Thymus (tissue), 11 donors: ENCODE measurements around the gene EIF5B. TPM values are rescaled to one million over a fixed set of nuclear protein-coding genes. Genes with fewer than 3 reads are reported as not detected.

Experiments used
- DNase-seq, 9 donors: peaks; one replicate each; pipeline ENCODE4 v3.0.0-alpha.2; 2013; ENCODE audit warnings: low spot score in 9 of 9, low read depth in 6 of 9, missing footprints in 1 of 9
- H3K27ac ChIP-seq, 2 donors: one replicate each; pipeline ENCODE4 v1.5.1; 2013; ENCODE audit warnings: control low read depth in 1 of 2, low read depth in 1 of 2, low read length in 1 of 2, mild to moderate bottlenecking in 1 of 2, moderate library complexity in 1 of 2
- H3K27me3 ChIP-seq, 2 donors: one replicate each; pipeline ENCODE4 v1.5.1; 2013; ENCODE audit warnings: low read length in 1 of 2; ENCODE audit not compliant: control insufficient read depth in 2 of 2, insufficient read depth in 1 of 2
- H3K36me3 ChIP-seq, 2 donors: one replicate each; pipeline ENCODE4 v1.5.1; 2013; ENCODE audit warnings: low read length in 1 of 2, mild to moderate bottlenecking in 1 of 2, moderate library complexity in 1 of 2; ENCODE audit not compliant: control insufficient read depth in 2 of 2, insufficient read depth in 2 of 2
- H3K4me1 ChIP-seq, 2 donors: one replicate each; pipeline ENCODE4 v1.5.1; 2013; ENCODE audit warnings: low read length in 2 of 2; ENCODE audit not compliant: control insufficient read depth in 2 of 2, insufficient read depth in 2 of 2
- H3K4me3 ChIP-seq, 2 donors: one replicate each; pipeline ENCODE4 v1.5.1; 2013; ENCODE audit warnings: low read length in 2 of 2, control low read depth in 1 of 2, mild to moderate bottlenecking in 1 of 2
- H3K9me3 ChIP-seq, 2 donors: one replicate each; pipeline ENCODE4 v1.5.1; 2013; ENCODE audit warnings: low read length in 1 of 2, mild to moderate bottlenecking in 1 of 2; ENCODE audit not compliant: control insufficient read depth in 2 of 2, insufficient read depth in 1 of 2
- WGBS: extraction: QIAGEN DNeasy Blood & Tissue Kit; methylation state at CpG from one replicate; pipeline ENCODE4 v1.1.7; 2013; 5-methylcytosine and 5-hydroxymethylcytosine counted together
- polyA plus RNA-seq: library from polyadenylated mRNA; stranded (reverse); fragments of 200-250 nt; gene quantifications from one replicate; pipeline ENCODE4 v1.2.3, GENCODE V29; 2013
- total RNA-seq: library from RNA; stranded (reverse); fragments of 120-200 nt; gene quantifications from one replicate; pipeline ENCODE4 v1.2.4, GENCODE V29; 2013
- donor health status: healthy.

Gene EIF5B
- total and polyA plus RNA-seq, 2 donors = 13.2 to 26.3 TPM

GRCh38 chr2:99450199-99450598 lies 113.0 kb downstream of the EIF5B start:
- WGBS = 97% methylated on average over 1 of the region's 1 CpG
- Histone ChIP-seq H3K27me3 (no peaks in the 10 kb centered on the region), H3K4me1 (no peaks in the 10 kb centered on the region), H3K27ac (no peak overlapping the region), H3K4me3 (no peak overlapping the region), H3K36me3 (peaks cover 10 to 26% of the 10 kb centered on the region in 2 donors), H3K9me3 (no peaks in the 10 kb centered on the region)
- DNase-seq = no peak

Other genes starting within 250 kb of the EIF5B start
- gene C2orf15, start 195.7 kb upstream of the EIF5B start, total RNA-seq = 1.8 TPM
- gene C2orf15, start 195.7 kb upstream of the EIF5B start, polyA plus RNA-seq = 2.3 TPM
- 8.9 TPM for gene TSGA10, start 182.4 kb upstream of the EIF5B start, total RNA-seq
- gene TSGA10, start 182.4 kb upstream of the EIF5B start, polyA plus RNA-seq = 6.8 TPM
- gene LIPT1, start 182.4 kb upstream of the EIF5B start, total RNA-seq = 8.2 TPM
- gene LIPT1, start 182.4 kb upstream of the EIF5B start, polyA plus RNA-seq = 20.4 TPM
- 57.3 TPM for gene MITD1, start 156.3 kb upstream of the EIF5B start, total RNA-seq
- 96.8 TPM for gene MITD1, start 156.3 kb upstream of the EIF5B start, polyA plus RNA-seq
- gene MRPL30, start 156.2 kb upstream of the EIF5B start, total RNA-seq = 39.9 TPM
- 27.9 TPM for gene MRPL30, start 156.2 kb upstream of the EIF5B start, polyA plus RNA-seq
- not detected for gene LYG2, start 81.7 kb upstream of the EIF5B start, total RNA-seq
- gene LYG2, start 81.7 kb upstream of the EIF5B start, polyA plus RNA-seq = 0.09 TPM
- gene LYG1, start 36.2 kb upstream of the EIF5B start, total RNA-seq = 1.8 TPM
- 21.5 TPM for gene LYG1, start 36.2 kb upstream of the EIF5B start, polyA plus RNA-seq
- gene TXNDC9, start 1.1 kb upstream of the EIF5B start, total RNA-seq = 59.8 TPM
- gene TXNDC9, start 1.1 kb upstream of the EIF5B start, polyA plus RNA-seq = 36.8 TPM
- 23.9 TPM for gene REV1, start 152.6 kb downstream of the EIF5B start, total RNA-seq
- 27.1 TPM for gene REV1, start 152.6 kb downstream of the EIF5B start, polyA plus RNA-seq